Measurements from ENCODE around the gene KCNG3. TPM values are rescaled to one million over a fixed set of nuclear protein-coding genes. Genes with fewer than 3 reads are reported as not detected.

KCNG3 gene
- total RNA-seq, 1 donor from 2014 or later = 0.18 TPM

DNA sequence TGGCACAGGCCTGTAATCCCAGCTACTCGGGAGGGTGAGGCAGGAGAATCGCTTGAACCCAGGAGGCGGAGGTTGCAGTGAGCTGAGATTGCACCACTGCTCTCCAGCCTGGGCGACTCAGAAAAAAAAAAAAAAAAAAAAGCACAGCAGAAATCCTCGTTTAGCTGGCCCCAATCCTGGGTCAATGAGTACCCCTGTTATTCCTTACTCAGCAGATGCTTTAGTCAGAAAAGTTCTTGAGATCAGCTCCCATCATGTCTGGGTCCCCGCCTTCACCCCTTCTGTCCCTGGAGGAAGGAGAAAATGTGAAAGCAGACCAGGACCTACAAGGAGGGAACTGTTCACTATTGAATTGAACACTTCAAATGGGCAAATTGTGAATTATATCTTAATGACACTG is 16.4 kb upstream of the KCNG3 start:
- TF ChIP-seq, protein P1, sequence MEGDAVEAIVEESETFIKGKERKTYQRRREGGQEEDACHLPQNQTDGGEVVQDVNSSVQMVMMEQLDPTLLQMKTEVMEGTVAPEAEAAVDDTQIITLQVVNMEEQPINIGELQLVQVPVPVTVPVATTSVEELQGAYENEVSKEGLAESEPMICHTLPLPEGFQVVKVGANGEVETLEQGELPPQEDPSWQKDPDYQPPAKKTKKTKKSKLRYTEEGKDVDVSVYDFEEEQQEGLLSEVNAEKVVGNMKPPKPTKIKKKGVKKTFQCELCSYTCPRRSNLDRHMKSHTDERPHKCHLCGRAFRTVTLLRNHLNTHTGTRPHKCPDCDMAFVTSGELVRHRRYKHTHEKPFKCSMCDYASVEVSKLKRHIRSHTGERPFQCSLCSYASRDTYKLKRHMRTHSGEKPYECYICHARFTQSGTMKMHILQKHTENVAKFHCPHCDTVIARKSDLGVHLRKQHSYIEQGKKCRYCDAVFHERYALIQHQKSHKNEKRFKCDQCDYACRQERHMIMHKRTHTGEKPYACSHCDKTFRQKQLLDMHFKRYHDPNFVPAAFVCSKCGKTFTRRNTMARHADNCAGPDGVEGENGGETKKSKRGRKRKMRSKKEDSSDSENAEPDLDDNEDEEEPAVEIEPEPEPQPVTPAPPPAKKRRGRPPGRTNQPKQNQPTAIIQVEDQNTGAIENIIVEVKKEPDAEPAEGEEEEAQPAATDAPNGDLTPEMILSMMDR (IDR thresholded peaks at IDR 0.05; ENCODE audit: unreplicated experiment) = no peak
- Mint-ChIP-seq H3K4me1 (peaks cover 11% of the 10 kb centered on the region), H3K27ac (peak overlapping the region; percentile 49), H3K36me3 (no peaks in the 10 kb centered on the region), H3K27me3 (ENCODE audit: low read depth) (no peaks in the 10 kb centered on the region), H3K9me3 (no peaks in the 10 kb centered on the region), H3K4me3 (no peak overlapping the region)
- no peak for DNase-seq (ENCODE audit: low spot score in 2 of 2, unreplicated experiment in 2 of 2)

DNA sequence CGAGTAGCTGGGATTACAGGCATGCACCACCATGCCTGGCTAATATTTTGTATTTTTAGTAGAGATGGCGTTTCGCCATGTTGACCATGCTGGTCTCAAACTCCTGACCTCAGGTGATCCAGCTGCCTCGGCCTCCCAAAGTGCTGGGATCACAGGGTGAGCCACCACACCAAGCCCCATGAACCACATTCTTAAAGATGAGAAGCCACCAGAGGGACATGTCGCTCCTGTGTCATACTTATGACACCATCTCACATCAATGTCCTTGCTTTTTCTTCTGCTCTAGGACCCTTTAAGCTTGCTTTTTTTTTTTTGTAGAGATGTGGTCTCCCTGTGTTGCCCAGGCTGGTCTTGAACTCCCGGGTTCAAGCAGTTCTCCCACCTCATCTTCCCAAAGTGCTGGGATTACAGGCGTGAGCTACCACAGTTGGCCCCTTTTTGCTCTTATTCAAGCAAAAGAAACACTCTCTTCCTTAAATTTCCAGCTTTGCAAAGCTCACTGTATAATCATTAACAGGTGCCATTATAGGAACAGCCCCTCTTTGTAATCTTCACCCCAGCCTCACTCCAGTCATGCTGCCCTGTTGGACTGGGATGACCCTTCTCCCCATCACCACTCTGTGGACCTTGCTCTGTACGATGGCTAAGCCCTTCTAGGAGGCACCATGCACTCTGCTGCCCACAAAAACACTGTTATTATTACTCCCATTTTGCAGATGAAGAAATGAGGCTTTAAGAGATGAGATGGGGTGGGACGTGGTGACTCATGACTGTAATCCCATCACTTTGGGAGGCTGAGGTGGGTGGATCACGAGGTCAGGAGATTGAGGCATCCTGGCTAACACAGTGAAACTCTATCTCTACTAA is 10.8 kb upstream of the KCNG3 start:
- TF ChIP-seq, protein P1 (IDR thresholded peaks at IDR 0.05; ENCODE audit: unreplicated experiment) = no peak
- DNase-seq (ENCODE audit: low spot score in 2 of 2, unreplicated experiment in 2 of 2) = no peak
- no peaks in the 10 kb centered on the region for H3K36me3 Mint-ChIP-seq
- H3K27me3 Mint-ChIP-seq (ENCODE audit: low read depth) = no peaks in the 10 kb centered on the region
- no peaks in the 10 kb centered on the region for H3K9me3 Mint-ChIP-seq
- no peak overlapping the region for H3K4me3 Mint-ChIP-seq
- H3K4me1 Mint-ChIP-seq = no peaks in the 10 kb centered on the region
- H3K27ac Mint-ChIP-seq = no peak overlapping the region

DNA sequence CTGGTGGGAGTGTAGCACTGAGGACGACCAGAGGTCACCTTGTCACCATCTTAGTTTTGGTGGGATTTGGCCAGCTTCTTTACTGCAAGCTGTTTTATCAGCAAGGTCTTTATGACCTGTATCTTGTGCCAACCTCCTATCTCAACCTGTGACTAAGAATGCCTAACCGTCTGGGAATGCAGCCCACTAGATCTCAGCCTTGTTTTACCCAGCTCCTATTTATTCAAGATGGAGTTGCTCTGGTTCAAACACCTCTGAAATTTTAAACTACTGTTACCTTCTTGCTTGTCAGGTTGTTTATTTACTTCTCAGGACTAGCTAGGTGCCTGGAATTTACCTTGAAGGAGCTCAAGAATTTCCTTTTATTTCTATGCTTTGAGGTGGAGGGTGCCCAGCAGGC is 9.5 kb upstream of the KCNG3 start:
- no peaks in the 10 kb centered on the region for H3K36me3 Mint-ChIP-seq
- DNase-seq (ENCODE audit: low spot score in 2 of 2, unreplicated experiment in 2 of 2) = no peak

DNA sequence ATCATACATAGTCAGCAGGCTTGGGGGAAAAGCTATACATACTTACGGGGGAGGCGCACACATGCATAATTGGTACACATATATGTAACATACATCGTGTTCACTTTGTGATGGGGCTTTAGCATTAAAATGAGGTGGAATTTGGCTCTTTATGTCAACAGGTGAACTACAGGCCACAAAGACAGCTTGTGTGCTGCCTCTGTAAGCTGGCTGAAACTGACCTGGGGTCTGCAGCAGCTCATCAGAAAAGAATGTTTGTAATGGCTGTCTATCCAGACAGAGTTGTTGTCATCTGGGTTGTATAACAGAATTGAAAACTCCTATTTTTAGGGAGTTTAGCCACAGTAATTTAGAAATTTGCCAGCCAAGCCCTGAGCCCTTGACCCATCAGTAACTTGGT is 4.7 kb upstream of the KCNG3 start:
- TF ChIP-seq, protein P1 (IDR thresholded peaks at IDR 0.05; ENCODE audit: unreplicated experiment) = no peak
- H3K4me3 Mint-ChIP-seq = no peak overlapping the region
- H3K27me3 Mint-ChIP-seq (ENCODE audit: low read depth) = peaks cover 20% of the 10 kb centered on the region
- DNase-seq (ENCODE audit: low spot score in 2 of 2, unreplicated experiment in 2 of 2) = no peak
- no peak overlapping the region for H3K27ac Mint-ChIP-seq
- peaks cover 6% of the 10 kb centered on the region for H3K4me1 Mint-ChIP-seq
- H3K36me3 Mint-ChIP-seq = no peaks in the 10 kb centered on the region
- H3K9me3 Mint-ChIP-seq = no peaks in the 10 kb centered on the region

More for the DNA sequence above, 9.5 kb upstream of the KCNG3 start:
- TF ChIP-seq, protein P1 (IDR thresholded peaks at IDR 0.05; ENCODE audit: unreplicated experiment) = no peak
- Mint-ChIP-seq H3K27me3 (ENCODE audit: low read depth) (no peaks in the 10 kb centered on the region), H3K9me3 (no peaks in the 10 kb centered on the region), H3K4me3 (no peak overlapping the region), H3K27ac (no peak overlapping the region), H3K4me1 (no peaks in the 10 kb centered on the region)

DNA sequence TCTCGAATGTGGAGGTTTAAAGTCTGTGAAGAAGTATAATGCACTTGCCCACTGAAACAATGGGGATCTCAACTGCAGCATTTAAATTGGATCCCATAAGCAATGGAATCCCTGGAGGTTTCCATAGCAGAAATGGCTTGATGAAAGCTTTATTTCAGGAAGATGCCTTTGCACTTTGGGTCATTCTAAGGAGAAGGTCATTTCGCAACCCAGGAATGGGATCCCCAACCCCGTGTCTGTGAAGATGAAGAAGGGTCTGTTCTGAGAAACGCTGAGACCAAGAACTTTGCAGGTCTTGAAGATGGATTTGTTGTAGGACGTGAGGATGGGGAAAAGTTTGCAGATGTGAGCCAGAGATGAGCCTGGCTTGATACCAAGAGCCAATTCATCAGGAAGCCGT is 1.8 kb upstream of the KCNG3 start:
- TF ChIP-seq, protein P1 (IDR thresholded peaks at IDR 0.05; ENCODE audit: unreplicated experiment) = no peak
- no peak for DNase-seq (ENCODE audit: low spot score in 2 of 2, unreplicated experiment in 2 of 2)
- Mint-ChIP-seq H3K4me1 (peaks cover 6% of the 10 kb centered on the region), H3K4me3 (no peak overlapping the region), H3K9me3 (no peaks in the 10 kb centered on the region), H3K27me3 (ENCODE audit: low read depth) (peaks cover 46% of the 10 kb centered on the region), H3K36me3 (no peaks in the 10 kb centered on the region), H3K27ac (no peak overlapping the region)
